ENCODE data around the gene GNAL.
"Not testable (repeated sequence)": the region's sequence is repeated elsewhere in the genome, so short reads cannot be mapped to it uniquely, and the experiment has no call there.

Gene GNAL

DNA sequence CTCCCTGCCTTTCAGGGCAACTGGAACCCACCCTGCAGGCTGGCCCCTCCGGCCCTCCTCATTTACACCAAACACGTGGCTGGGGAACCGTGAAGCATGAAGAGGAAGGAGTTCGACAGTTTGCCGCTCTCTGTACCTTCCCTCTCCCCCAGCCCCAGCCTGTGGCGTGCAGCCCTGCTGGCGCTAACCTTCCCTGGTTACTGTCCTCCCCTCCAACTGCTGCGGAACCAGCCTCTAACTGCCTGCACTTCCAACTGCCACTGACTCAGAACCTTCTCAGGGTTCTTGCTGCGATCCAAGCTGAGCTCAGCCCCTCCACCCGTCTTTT lies 19.2 kb upstream of the GNAL start:
- no peak for DNase-seq

GRCh38 chr18:11671156-11671555 lies 17.9 kb upstream of the GNAL start:
- DNase-seq, result no peak

GRCh38 chr18:11672198-11672597 lies 16.9 kb upstream of the GNAL start:
- no peak for DNase-seq

DNA sequence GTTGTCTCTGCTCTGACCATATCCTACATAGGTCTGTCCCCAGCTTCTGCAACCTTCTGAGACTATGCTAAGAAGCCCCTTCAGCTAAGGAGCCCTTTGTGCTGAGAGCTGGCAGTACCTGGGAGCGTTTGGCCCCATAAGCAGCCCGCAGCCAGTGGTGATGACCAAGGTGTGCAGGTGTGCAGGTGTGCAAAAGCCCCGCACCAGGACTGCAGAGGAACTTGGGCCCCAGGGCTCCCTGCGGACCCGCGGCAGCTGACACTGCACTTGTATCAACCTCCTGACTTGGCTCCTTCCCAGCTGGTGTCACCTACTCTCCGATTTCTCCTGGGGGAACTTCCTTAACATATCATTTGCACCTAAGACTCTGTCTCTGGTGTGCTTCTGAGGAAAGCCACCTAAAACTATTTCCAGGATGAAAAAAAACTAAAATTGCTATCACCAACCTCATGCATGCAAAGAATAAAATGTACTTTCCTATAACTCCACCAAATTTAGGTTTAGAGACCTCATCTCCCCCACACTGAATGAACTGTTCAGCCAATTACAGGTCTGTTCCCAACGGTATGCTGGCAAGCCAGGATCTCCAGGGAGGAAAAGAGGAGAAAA lies 16.1 kb upstream of the GNAL start:
- no peak for DNase-seq

DNA sequence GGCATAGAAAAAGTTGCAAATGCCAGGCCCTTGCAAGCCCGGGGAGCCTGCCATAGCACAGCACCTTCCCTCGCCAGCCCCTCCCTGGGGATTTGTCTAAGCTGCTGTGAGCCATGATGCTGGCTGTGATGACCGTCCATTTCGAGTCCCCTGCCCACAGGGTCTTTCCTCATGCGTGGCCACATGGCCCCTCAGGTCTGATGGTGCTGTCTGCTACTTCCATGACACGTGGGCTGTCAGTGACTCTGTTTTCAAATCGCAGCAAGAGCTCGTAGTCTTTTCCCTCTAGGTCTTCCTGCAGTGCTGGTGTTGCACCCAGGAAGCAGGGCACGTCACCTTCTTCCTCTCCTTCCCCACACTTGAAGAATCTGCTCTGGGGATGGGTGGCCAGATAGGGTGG lies 15.5 kb upstream of the GNAL start:
- DNase-seq, result no peak

DNA sequence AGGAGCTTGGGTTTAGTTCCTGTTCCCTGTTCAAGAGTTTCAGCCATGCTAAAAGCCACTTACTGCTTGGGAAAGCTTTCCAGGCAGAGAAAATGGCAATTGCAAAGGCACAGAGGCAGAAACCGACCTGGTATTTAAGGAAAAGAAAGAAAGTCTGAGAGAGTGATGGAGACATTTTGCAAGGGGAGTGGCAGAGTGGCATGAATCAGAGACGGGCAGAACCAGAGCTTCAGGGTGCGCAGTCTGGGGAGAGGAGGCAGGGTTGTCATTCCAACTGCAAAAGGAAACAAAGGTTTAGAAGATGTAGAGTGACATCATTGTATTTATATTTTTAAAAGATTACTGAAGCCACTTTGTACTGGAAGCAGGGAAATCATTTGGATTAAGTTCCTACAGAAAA lies 14.9 kb upstream of the GNAL start:
- no peak for DNase-seq

- DNase-seq, result no peak
These were observed 12.7 kb upstream of the GNAL start for GRCh38 chr18:11676386-11676785.

GRCh38 chr18:11676867-11677266 lies 12.2 kb upstream of the GNAL start:
- DNase-seq, result no peak

GRCh38 chr18:11678211-11678610 lies 10.9 kb upstream of the GNAL start:
- DNase-seq, result no peak

GRCh38 chr18:11689669-11690565 lies 853 bp downstream of the GNAL start:
- DNase-seq, result no peak

- DNase-seq, result not testable (repeated sequence)
These were observed 1.6 kb downstream of the GNAL start for GRCh38 chr18:11690660-11691059.

- no peak for DNase-seq
These were observed 6.7 kb downstream of the GNAL start for GRCh38 chr18:11695736-11696135.

GRCh38 chr18:11696451-11696850 lies 7.4 kb downstream of the GNAL start:
- DNase-seq, result no peak

GRCh38 chr18:11700876-11701275 lies 11.8 kb downstream of the GNAL start:
- no peak for DNase-seq

GRCh38 chr18:11710578-11710977 lies 21.5 kb downstream of the GNAL start:
- no peak for DNase-seq

GRCh38 chr18:11713756-11714155 lies 24.7 kb downstream of the GNAL start:
- no peak for DNase-seq

DNA sequence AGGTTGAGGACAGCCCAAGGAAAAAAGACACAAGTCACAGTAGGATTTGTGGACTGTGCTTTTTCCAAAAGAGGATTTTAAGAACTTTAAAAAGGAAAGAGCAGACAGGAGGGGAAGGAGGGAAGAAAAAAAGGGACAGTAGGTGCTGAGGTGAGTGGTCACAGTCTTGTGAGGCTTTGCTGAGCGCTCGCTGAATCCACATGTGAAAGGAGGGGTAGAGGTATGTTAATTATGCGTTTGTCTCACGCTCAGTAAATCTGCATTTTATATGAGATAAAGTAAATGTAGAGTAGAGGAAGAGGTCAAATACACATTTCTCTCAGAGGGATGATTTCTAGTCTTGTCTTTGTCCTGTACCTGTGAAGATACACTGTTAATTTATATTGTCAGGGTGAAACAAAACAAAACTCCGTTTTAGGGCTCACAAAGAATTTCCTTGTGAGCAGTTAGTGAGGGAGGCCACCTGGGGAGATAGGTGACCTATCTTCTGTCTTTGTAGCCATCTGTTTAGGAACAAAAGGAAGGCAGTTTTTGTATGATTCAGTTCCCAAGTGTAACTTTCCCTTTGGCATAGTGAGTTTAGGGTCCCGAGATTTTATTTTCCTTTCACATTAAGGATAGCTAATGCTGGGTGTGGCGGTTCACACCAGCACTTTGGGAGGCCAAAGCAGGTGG lies 25.3 kb downstream of the GNAL start:
- DNase-seq, result no peak

DNA sequence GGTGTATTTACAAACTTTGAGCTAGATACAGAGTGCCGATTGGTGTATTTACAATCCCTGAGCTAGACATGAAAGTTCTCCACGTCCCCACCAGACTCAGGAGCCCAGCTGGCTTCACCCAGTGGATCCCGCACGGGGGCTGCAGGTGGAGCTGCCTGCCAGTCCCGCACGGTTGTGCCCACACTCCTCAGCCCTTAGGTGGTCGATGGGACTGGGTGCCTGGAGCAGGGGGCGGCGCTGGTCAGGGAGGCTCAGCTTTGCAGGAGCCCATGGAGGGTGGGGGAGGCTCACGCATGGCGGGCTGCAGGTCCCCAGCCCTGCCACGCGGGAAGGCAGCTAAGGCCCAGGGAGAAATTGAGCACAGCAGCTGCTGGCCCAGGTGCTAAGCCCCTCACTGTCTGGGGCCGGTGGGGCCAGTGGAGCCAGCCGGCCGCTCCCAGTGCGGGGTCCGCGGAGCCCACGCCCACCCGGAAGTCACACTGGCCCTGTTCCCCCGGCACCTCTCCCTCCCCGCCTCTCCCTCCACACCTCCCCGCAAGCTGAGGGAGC lies 27.8 kb downstream of the GNAL start:
- not testable (repeated sequence) for DNase-seq

DNA sequence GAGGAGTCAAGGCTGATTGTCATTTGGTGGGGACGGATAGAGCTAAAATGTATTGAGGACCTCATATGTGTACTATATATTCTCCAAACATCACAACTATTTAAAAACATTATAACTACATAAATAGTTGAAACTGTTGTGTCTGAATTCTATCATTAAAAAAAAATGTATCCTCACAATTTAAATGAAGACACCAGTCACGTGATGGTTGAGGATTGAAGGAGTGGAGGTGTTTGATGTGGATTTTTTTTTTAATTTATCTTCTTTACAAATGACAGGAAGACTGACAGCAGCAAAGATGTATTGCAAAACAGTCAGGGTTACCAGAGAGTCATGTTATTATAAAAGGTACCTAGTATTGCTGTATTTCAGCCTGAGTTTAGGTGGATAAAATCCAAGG lies 30.0 kb downstream of the GNAL start:
- no peak for DNase-seq

GRCh38 chr18:11719621-11720020 lies 30.6 kb downstream of the GNAL start:
- no peak for DNase-seq

GRCh38 chr18:11721720-11722119 lies 32.7 kb downstream of the GNAL start:
- no peak for DNase-seq

DNA sequence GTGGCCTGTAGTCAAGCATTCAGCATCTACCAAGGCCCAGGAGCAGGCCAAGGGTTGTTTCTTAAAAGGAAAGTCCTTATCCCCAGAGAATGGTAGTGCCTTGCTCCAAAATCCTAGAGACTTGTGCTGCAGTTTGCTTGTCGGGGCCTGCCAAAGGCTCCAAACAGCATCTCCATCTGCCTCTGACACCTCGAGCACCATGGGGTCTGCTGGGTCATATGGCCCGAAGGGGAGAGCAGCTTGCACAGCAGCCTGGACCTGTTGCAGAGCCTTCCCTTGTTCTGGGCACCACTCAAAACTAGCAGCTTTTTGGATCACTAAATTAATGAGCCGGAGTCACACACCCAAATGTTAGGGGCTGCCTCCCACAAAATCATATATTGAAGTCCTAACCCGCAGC lies 35.7 kb downstream of the GNAL start:
- no peak for DNase-seq

GRCh38 chr18:11726556-11726955 lies 37.5 kb downstream of the GNAL start:
- no peak for DNase-seq

DNA sequence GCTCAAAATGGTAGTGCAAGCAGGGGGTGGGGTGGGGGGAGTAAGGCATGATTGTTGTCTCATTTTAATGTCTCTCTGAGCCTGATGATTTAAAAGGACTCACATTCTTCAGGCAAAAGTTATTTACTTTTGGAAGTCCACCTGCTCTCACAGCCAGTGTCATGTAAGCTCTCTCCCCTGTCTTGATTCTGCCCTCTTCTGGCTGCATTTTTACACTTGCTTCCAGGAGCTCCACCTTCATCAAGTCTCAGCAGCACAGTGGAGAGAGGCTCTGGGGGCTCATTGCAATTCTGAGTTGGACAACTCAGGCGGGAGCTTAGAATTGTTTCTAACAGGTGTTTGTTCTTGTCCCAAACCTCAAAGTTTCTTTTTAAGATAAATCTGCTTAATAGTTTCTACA lies 39.2 kb downstream of the GNAL start:
- DNase-seq, result no peak
